ENCODE data around the gene GHDC. TPM values are rescaled to one million over a fixed set of nuclear protein-coding genes. Genes with fewer than 3 reads are reported as not detected.

The GHDC gene
- total RNA-seq, 1 donor from 2014 or later: 7.8 TPM

DNA sequence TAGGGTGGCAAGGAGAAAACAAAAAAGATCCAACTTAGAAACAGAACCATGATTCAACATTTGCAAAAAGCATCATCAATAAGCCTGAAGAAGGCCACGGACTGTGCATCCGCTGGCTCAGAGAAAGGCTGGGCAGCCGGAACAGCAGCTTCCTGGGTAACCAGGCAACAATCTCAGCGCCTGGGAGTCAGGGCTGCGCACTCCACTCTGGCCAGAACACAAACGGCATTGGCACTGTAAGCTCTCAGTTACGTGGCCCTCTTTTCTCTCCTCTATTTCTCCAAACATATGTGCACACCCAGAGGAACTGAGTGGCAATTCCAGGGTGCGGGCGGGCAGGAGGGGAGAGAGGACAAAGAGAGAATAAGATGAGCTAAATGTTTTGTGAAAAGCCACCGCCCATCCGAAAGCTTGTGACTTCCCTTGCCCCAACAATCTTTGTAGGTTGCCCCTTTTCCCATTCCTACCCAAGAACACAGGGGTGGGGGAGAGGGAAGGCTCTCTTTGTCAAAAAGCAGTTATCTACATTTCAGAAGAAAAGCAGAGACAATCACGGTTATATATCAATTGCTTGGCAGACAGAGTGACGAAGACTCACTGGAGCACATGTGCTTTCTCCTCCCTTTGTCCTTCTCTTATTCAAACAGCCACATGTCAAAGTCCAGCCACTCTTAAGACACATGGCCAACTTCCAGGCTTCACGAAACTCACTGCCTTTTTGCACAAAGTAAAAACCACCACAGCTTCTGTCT, 6.6 kb upstream of the GHDC start:
- Mint-ChIP-seq H3K9me3 (ENCODE audit: low read depth) (no peaks in the 10 kb centered on the region), H3K4me1 (ENCODE audit: low read depth) (no peaks in the 10 kb centered on the region), H3K36me3 (ENCODE audit: low read depth) (peaks cover 24% of the 10 kb centered on the region), H3K27me3 (ENCODE audit: low read depth) (no peaks in the 10 kb centered on the region), H3K27ac (ENCODE audit: unreplicated experiment) (no peak overlapping the region), H3K4me3 (ENCODE audit: unreplicated experiment) (no peak overlapping the region)
- TF ChIP-seq, protein P1, sequence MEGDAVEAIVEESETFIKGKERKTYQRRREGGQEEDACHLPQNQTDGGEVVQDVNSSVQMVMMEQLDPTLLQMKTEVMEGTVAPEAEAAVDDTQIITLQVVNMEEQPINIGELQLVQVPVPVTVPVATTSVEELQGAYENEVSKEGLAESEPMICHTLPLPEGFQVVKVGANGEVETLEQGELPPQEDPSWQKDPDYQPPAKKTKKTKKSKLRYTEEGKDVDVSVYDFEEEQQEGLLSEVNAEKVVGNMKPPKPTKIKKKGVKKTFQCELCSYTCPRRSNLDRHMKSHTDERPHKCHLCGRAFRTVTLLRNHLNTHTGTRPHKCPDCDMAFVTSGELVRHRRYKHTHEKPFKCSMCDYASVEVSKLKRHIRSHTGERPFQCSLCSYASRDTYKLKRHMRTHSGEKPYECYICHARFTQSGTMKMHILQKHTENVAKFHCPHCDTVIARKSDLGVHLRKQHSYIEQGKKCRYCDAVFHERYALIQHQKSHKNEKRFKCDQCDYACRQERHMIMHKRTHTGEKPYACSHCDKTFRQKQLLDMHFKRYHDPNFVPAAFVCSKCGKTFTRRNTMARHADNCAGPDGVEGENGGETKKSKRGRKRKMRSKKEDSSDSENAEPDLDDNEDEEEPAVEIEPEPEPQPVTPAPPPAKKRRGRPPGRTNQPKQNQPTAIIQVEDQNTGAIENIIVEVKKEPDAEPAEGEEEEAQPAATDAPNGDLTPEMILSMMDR (IDR thresholded peaks at IDR 0.05): no peak
- no peak for DNase-seq (ENCODE audit: low spot score)

GRCh38 chr17:42199416-42200011, 5.2 kb upstream of the GHDC start:
- Mint-ChIP-seq H3K36me3 (ENCODE audit: low read depth) (peaks cover 20% of the 10 kb centered on the region), H3K9me3 (ENCODE audit: low read depth) (no peaks in the 10 kb centered on the region), H3K4me3 (ENCODE audit: unreplicated experiment) (no peak overlapping the region), H3K4me1 (ENCODE audit: low read depth) (peaks cover under 1% of the 10 kb centered on the region), H3K27me3 (ENCODE audit: low read depth) (no peaks in the 10 kb centered on the region), H3K27ac (ENCODE audit: unreplicated experiment) (no peak overlapping the region)
- DNase-seq (ENCODE audit: low spot score): no peak
- TF ChIP-seq, protein P1 (IDR thresholded peaks at IDR 0.05): no peak

GRCh38 chr17:42198897-42199296, 4.6 kb upstream of the GHDC start:
- H3K27me3 Mint-ChIP-seq (ENCODE audit: low read depth): no peaks in the 10 kb centered on the region
- H3K4me3 Mint-ChIP-seq (ENCODE audit: unreplicated experiment): no peak overlapping the region
- peaks cover 7% of the 10 kb centered on the region for H3K4me1 Mint-ChIP-seq (ENCODE audit: low read depth)
- TF ChIP-seq, protein P1 (IDR thresholded peaks at IDR 0.05): no peak
- H3K27ac Mint-ChIP-seq (ENCODE audit: unreplicated experiment): no peak overlapping the region
- no peak for DNase-seq (ENCODE audit: low spot score)
- peaks cover 16% of the 10 kb centered on the region for H3K36me3 Mint-ChIP-seq (ENCODE audit: low read depth)
- H3K9me3 Mint-ChIP-seq (ENCODE audit: low read depth): no peaks in the 10 kb centered on the region

- Mint-ChIP-seq H3K27ac (ENCODE audit: unreplicated experiment) (no peak overlapping the region), H3K27me3 (ENCODE audit: low read depth) (no peaks in the 10 kb centered on the region)
Measured at GRCh38 chr17:42197564-42198156, 3.4 kb upstream of the GHDC start.

More at GRCh38 chr17:42197564-42198156, 3.4 kb upstream of the GHDC start:
- TF ChIP-seq, protein P1 (IDR thresholded peaks at IDR 0.05): no peak
- DNase-seq (ENCODE audit: low spot score): no peak
- H3K9me3 Mint-ChIP-seq (ENCODE audit: low read depth): no peaks in the 10 kb centered on the region
- H3K4me3 Mint-ChIP-seq (ENCODE audit: unreplicated experiment): no peak overlapping the region
- peaks cover 13% of the 10 kb centered on the region for H3K36me3 Mint-ChIP-seq (ENCODE audit: low read depth)
- peaks cover 9% of the 10 kb centered on the region for H3K4me1 Mint-ChIP-seq (ENCODE audit: low read depth)
